A549 (cell line): ENCODE results near the gene EIF4E2. TPM values are rescaled to one million over a fixed set of nuclear protein-coding genes. Genes with fewer than 3 reads are reported as not detected.
"Not testable (repeated sequence)": the region's sequence is repeated elsewhere in the genome, so short reads cannot be mapped to it uniquely, and the experiment has no call there.

Experiments used
- ATAC-seq, 2 experiments: fragments of 200-7000 bp in 1 of 2; fragments of >200 bp in 1 of 2; cut with Nextera tagmentation in 1 of 2; cut with Tn5 transposase in 1 of 2; 3 replicates each; pipeline versions ENCODE4 v1.8.0 to v1.9.1; 2018 to 2020; ENCODE audit warnings: mild to moderate bottlenecking in 1 of 2, moderate library complexity in 1 of 2
- CTCF ChIA-PET: fragments of 300-600 bp; sonication (Branson Sonifier 250); formaldehyde crosslinking; extraction: SDS; loops from one replicate; lab custom pipeline; 2021; ENCODE audit warnings: antibody characterized with exemption, inconsistent platforms; lab: Yijun Ruan, JAX
- POLR2A ChIA-PET: fragments of 350-600 bp; formaldehyde crosslinking; extraction: SDS; loops from one replicate; lab custom pipeline; 2021; ENCODE audit warnings: antibody characterized with exemption, inconsistent platforms; lab: Yijun Ruan, JAX
- DNase-seq, 2 experiments: peaks; one replicate each; pipeline versions ENCODE4 v3.0.0 to v3.0.0-alpha.2; 2011 to 2016; ENCODE audit warnings: low read depth in 1 of 2, low spot score in 1 of 2
- FAIRE-seq: peaks from 2 replicates; lab custom pipeline; 2011; peaks lifted over from hg19 to GRCh38; lab: Jason Lieb, UNC
- H3K27ac ChIP-seq, 2 experiments: fragments of >200 bp; sonication (Bioruptor Twin); formaldehyde crosslinking; 3 replicates each; pipeline ENCODE4 v1.5.1; 2016 to 2017
- H3K4me1 ChIP-seq: fragments of >200 bp; sonication (Bioruptor Twin); formaldehyde crosslinking; 3 replicates; pipeline ENCODE4 v1.6.1; 2016
- H3K4me2 ChIP-seq: fragments of >200 bp; sonication (Bioruptor Twin); formaldehyde crosslinking; 3 replicates; pipeline ENCODE4 v1.6.1; 2016
- H3K4me3 ChIP-seq: fragments of >200 bp; sonication (Bioruptor Twin); formaldehyde crosslinking; 3 replicates; pipeline ENCODE4 v1.5.1; 2016
- H3K9me3 ChIP-seq: fragments of >200 bp; sonication (Bioruptor Twin); formaldehyde crosslinking; 3 replicates; pipeline ENCODE4 v1.6.1; 2016
- BCL3 ChIP-seq: fragments of >200 bp; sonication (Bioruptor Twin); formaldehyde crosslinking; IDR thresholded peaks from 3 replicates; pipeline ENCODE4 v1.6.1; 2016
- CBX8 ChIP-seq: fragments of 200-600 bp; sonication (generic); IDR thresholded peaks from 2 replicates; pipeline ENCODE4 v1.6.1; 2016
- CEBPB ChIP-seq, 2 experiments: fragments of >200 bp in 1 of 2; sonication (Bioruptor Twin) in 1 of 2; formaldehyde crosslinking in 1 of 2; IDR thresholded peaks; 2 replicates each; pipeline ENCODE4 v1.6.1; 2012 to 2016
- CHD4 ChIP-seq: fragments of 200-600 bp; sonication (generic); IDR thresholded peaks from 2 replicates; pipeline ENCODE4 v1.6.1; 2016; ENCODE audit warnings: antibody characterized with exemption, mild to moderate bottlenecking, borderline replicate concordance
- ESRRA ChIP-seq: fragments of 150-350 bp; IDR thresholded peaks from 2 replicates; pipeline ENCODE4 v1.6.1; 2014; ENCODE audit warnings: mild to moderate bottlenecking, low read length, borderline replicate concordance
- FOSB ChIP-seq: fragments of 250-450 bp; sonication (Bioruptor Pico); IDR thresholded peaks from 2 replicates; pipeline ENCODE4 v1.5.0; 2020; ENCODE audit warnings: mild to moderate bottlenecking, moderate library complexity
- FOXS1 ChIP-seq: fragments of 250-450 bp; sonication (Bioruptor Pico); IDR thresholded peaks from 2 replicates; pipeline ENCODE4 v1.5.0; 2020; ENCODE audit warnings: mild to moderate bottlenecking, moderate library complexity
- GATA3 ChIP-seq: IDR thresholded peaks from 2 replicates; pipeline ENCODE4 v1.6.1; 2012; ENCODE audit warnings: borderline replicate concordance
- HOXA7 ChIP-seq: fragments of 250-450 bp; sonication (Bioruptor Pico); IDR thresholded peaks from 2 replicates; pipeline ENCODE4 v1.5.0; 2020; ENCODE audit warnings: mild to moderate bottlenecking, moderate library complexity
- JUNB ChIP-seq: fragments of >200 bp; sonication (Bioruptor Twin); formaldehyde crosslinking; IDR thresholded peaks from 2 replicates; pipeline ENCODE4 v1.6.1; 2016
- MAX ChIP-seq: IDR thresholded peaks from 2 replicates; pipeline ENCODE4 v1.6.1; 2012
- MYC ChIP-seq: IDR thresholded peaks from 2 replicates; pipeline ENCODE4 v1.6.1; 2012; ENCODE audit warnings: mild to moderate bottlenecking, inconsistent platforms, low read length, improper control_type of control experiment, borderline replicate concordance
- PHF8 ChIP-seq: fragments of 200-600 bp; sonication (generic); IDR thresholded peaks from 2 replicates; pipeline ENCODE4 v1.6.1; 2016; ENCODE audit warnings: low read depth, mild to moderate bottlenecking, antibody characterized with exemption, moderate library complexity, borderline replicate concordance
- RARB ChIP-seq: fragments of 250-450 bp; sonication (Bioruptor Pico); IDR thresholded peaks from 2 replicates; pipeline ENCODE4 v1.8.0; 2021; ENCODE audit warnings: mild to moderate bottlenecking, moderate library complexity
- TP53 ChIP-seq: fragments of 250-450 bp; sonication (Bioruptor Pico); IDR thresholded peaks from 2 replicates; pipeline ENCODE4 v1.5.0; 2021; ENCODE audit warnings: mild to moderate bottlenecking, moderate library complexity
- USF2 ChIP-seq: fragments of 450-650 bp; IDR thresholded peaks from 2 replicates; pipeline ENCODE4 v1.6.1; 2014; ENCODE audit warnings: antibody characterized with exemption
- ZC3H11A ChIP-seq: fragments of 450-650 bp; IDR thresholded peaks from 2 replicates; pipeline ENCODE4 v1.6.1; 2014; ENCODE audit warnings: antibody characterized with exemption, mild to moderate bottlenecking
- ZFP36 ChIP-seq: fragments of 450-650 bp; IDR thresholded peaks from 2 replicates; pipeline ENCODE4 v1.6.1; 2014; ENCODE audit warnings: borderline replicate concordance; ENCODE audit not compliant: partially characterized antibody
- WGBS: methylation state at CpG from one replicate; pipeline ENCODE4 v1.1.6; 2017; ENCODE audit errors: missing lambda C conversion rate; 5-methylcytosine and 5-hydroxymethylcytosine counted together
- polyA plus RNA-seq, 4 experiments: library from polyadenylated mRNA; depleted of rRNA in 3 of 4; stranded (reverse); fragments of >200 nt; fragmentation: RNase III in 1 of 4; extraction: RNeasy Plus Mini Kit Qiagen cat#74134 plus additional on column Dnase treatment in 1 of 4; gene quantifications; 2 replicates in 3 of 4; 3 replicates in 1 of 4; pipeline ENCODE4 v1.2.3, GENCODE V29; 2011 to 2017
- TF ChIP-seq, protein P1 (sequence below): fragments of 200-600 bp; sonication (generic); IDR thresholded peaks from 2 replicates; pipeline ENCODE4 v1.6.1; 2016; ENCODE audit warnings: antibody characterized with exemption, mild to moderate bottlenecking, moderate library complexity

Gene EIF4E2
- polyA plus RNA-seq, 2 of the 4 experiments (the other 2 are of a cell fraction) = 49.1 to 177 TPM

- no peaks in the 10 kb centered on the region for H3K9me3 ChIP-seq
- no peak for ATAC-seq
- TF ChIP-seq ZFP36 (peak; percentile 42), FOSB (no peak)
- TF ChIP-seq, all 56 proteins: peak for 1
- no peak for FAIRE-seq
- Histone ChIP-seq H3K27ac (no peak overlapping the region), H3K4me1 (0 out of 3 replicates have a peak, but pooled peaks cover under 1% of the 10 kb centered on the region), H3K4me2 (no peak overlapping the region), H3K4me3 (no peak overlapping the region)
- ChIA-PET CTCF (interaction anchor here (1.3 to 4.9 kb wide), 3 partner anchors 8 to 84 kb away, joined by 4 to 37 read pairs (median 4); no protein-coding TSS in a partner anchor), POLR2A (no interaction called here)
- WGBS = 55% methylated on average over 8 of the region's 9 CpGs
- no peak for DNase-seq
Observed at GRCh38 chr2:232530626-232531260, 19.7 kb upstream of the EIF4E2 start.

GRCh38 chr2:232532419-232532818 lies 18.1 kb upstream of the EIF4E2 start:
- ATAC-seq (no peak), DNase-seq (no peak), FAIRE-seq (no peak)
- WGBS = 88% methylated on average over 9 of the region's 9 CpGs
- TF ChIP-seq RARB (CRISPR knock-in tag) (no peak), ESRRA (no peak), JUNB (no peak), TP53 (CRISPR knock-in tag) (no peak), MYC (no peak), BCL3 (no peak), CBX8 (no peak)
- ChIA-PET CTCF (interaction anchor here (1.0 to 4.9 kb wide), 2 partner anchors 10 to 626 kb away, joined by 3 to 37 read pairs; no protein-coding TSS in a partner anchor), POLR2A (no interaction called here)
- H3K4me3 ChIP-seq = no peak overlapping the region
- no peak overlapping the region for H3K4me2 ChIP-seq
- H3K4me1 ChIP-seq = no peaks in the 10 kb centered on the region
- no peak overlapping the region for H3K27ac ChIP-seq
- H3K9me3 ChIP-seq = no peaks in the 10 kb centered on the region

DNA sequence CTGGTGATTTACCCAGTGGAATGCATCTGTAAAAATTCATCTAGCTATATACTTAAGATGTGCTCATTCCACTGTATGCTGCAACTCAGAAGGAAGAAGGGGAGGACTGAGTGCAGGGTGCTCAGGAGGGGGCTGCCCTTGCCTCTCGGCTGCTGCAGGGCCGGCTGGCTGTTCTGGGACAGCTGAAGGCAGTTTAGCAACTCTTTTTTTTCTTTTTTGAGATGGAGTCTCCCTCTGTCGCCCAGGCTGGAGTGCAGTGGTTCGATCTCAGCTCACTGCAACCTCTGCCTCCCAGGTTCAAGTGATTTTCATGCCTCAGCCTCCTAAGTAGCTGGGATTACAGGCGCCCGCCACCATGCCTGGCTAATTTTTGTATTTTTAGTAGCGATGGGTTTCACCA lies 17.7 kb upstream of the EIF4E2 start:
- H3K4me1 ChIP-seq, ATAC-seq, H3K27ac ChIP-seq, H3K9me3 ChIP-seq, DNase-seq, FAIRE-seq, H3K4me3 ChIP-seq, H3K4me2 ChIP-seq, POLR2A ChIA-PET: not testable (repeated sequence)
- WGBS = 77% methylated on average over 7 of the region's 7 CpGs
- CTCF ChIA-PET = interaction anchor here (1.0 to 4.9 kb wide), 2 partner anchors 10 to 626 kb away, joined by 3 to 37 read pairs; no protein-coding TSS in a partner anchor

- DNase-seq = no peak
- no peaks in the 10 kb centered on the region for H3K4me1 ChIP-seq
- H3K4me2 ChIP-seq = no peak overlapping the region
- H3K27ac ChIP-seq = no peak overlapping the region
- WGBS = 75% methylated on average over 10 of the region's 13 CpGs
- ChIA-PET CTCF (interaction anchor here (0.8 to 4.9 kb wide), 3 partner anchors 12 to 17 kb away, joined by 3 to 37 read pairs (median 3); no protein-coding TSS in a partner anchor), POLR2A (no interaction called here)
- no peak for FAIRE-seq
- peak in 1 of 2 experiments; percentile 7; a peak in 2 of 6 replicates for ATAC-seq
- H3K4me3 ChIP-seq = no peak overlapping the region
- H3K9me3 ChIP-seq = no peaks in the 10 kb centered on the region
- TF ChIP-seq MYC (no peak), PHF8 (no peak), USF2 (no peak), GATA3 (no peak), CEBPB (IDR thresholded peaks at IDR 0.05) (no peak), ESRRA (no peak), TP53 (CRISPR knock-in tag) (no peak), BCL3 (no peak), CHD4 (no peak), MAX (no peak), FOXS1 (no peak), HOXA7 (no peak), ZC3H11A (no peak)
- TF ChIP-seq, protein P1, sequence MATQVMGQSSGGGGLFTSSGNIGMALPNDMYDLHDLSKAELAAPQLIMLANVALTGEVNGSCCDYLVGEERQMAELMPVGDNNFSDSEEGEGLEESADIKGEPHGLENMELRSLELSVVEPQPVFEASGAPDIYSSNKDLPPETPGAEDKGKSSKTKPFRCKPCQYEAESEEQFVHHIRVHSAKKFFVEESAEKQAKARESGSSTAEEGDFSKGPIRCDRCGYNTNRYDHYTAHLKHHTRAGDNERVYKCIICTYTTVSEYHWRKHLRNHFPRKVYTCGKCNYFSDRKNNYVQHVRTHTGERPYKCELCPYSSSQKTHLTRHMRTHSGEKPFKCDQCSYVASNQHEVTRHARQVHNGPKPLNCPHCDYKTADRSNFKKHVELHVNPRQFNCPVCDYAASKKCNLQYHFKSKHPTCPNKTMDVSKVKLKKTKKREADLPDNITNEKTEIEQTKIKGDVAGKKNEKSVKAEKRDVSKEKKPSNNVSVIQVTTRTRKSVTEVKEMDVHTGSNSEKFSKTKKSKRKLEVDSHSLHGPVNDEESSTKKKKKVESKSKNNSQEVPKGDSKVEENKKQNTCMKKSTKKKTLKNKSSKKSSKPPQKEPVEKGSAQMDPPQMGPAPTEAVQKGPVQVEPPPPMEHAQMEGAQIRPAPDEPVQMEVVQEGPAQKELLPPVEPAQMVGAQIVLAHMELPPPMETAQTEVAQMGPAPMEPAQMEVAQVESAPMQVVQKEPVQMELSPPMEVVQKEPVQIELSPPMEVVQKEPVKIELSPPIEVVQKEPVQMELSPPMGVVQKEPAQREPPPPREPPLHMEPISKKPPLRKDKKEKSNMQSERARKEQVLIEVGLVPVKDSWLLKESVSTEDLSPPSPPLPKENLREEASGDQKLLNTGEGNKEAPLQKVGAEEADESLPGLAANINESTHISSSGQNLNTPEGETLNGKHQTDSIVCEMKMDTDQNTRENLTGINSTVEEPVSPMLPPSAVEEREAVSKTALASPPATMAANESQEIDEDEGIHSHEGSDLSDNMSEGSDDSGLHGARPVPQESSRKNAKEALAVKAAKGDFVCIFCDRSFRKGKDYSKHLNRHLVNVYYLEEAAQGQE = no peak
Observed at GRCh38 chr2:232533944-232534710, 16.4 kb upstream of the EIF4E2 start.
